Stomach (tissue), 9 donors: ENCODE measurements around the gene TRIM63. TPM values are rescaled to one million over a fixed set of nuclear protein-coding genes. Genes with fewer than 3 reads are reported as not detected.

Experiments
- DNase-seq, 2 donors: peaks; one replicate each; pipeline versions ENCODE4 v3.0.0 to v3.0.0-alpha.2; 2013 to 2019
- H3K27ac ChIP-seq, 5 donors: fragments of 200-600 bp in 4 of 5; sonication (generic) in 4 of 5; one replicate each; pipeline ENCODE4 v1.5.1; 2013 to 2019; ENCODE audit warnings: mild to moderate bottlenecking in 1 of 5, moderate library complexity in 1 of 5
- H3K27me3 ChIP-seq, 3 donors: fragments of 200-600 bp; sonication (generic); one replicate each; pipeline ENCODE4 v1.5.1; 2017 to 2019; ENCODE audit warnings: mixed run types in 1 of 3
- H3K36me3 ChIP-seq, 4 donors: fragments of 200-600 bp; sonication (generic); 1 replicate in 3 of 4; 2 replicates in 1 of 4; pipeline ENCODE4 v1.5.1; 2016 to 2019
- H3K4me1 ChIP-seq, 4 donors: fragments of 200-600 bp; sonication (generic); one replicate each; pipeline ENCODE4 v1.5.1; 2016 to 2019
- H3K4me3 ChIP-seq, 4 donors: fragments of 200-600 bp; sonication (generic) in 3 of 4; one replicate each; pipeline ENCODE4 v1.5.1; 2016 to 2019; ENCODE audit warnings: mild to moderate bottlenecking in 1 of 4
- H3K9me3 ChIP-seq, 4 donors: fragments of 200-600 bp; sonication (generic); one replicate each; pipeline ENCODE4 v1.5.1; 2016 to 2019
- CTCF ChIP-seq, 7 experiments: fragments of 450-650 bp in 4 of 7; fragments of 200-600 bp in 3 of 7; sonication (generic) in 3 of 7; IDR thresholded peaks; one replicate each; pipeline ENCODE4 v1.5.1; 2016 to 2019; ENCODE audit warnings: antibody characterized with exemption in 7 of 7, control low read depth in 2 of 7, mild to moderate bottlenecking in 1 of 7
- EP300 ChIP-seq: sonication (generic); formaldehyde crosslinking; IDR thresholded peaks from one replicate; pipeline ENCODE4 v1.6.1; 2017; ENCODE audit warnings: antibody characterized with exemption
- POLR2A ChIP-seq, 4 donors: fragments of 450-650 bp; IDR thresholded peaks; one replicate each; pipeline ENCODE4 v1.6.1; 2016; ENCODE audit warnings: antibody characterized with exemption in 4 of 4, control low read depth in 2 of 4, mild to moderate bottlenecking in 1 of 4, moderate library complexity in 1 of 4
- POLR2AphosphoS5 ChIP-seq, 3 donors: sonication (generic); formaldehyde crosslinking; IDR thresholded peaks; one replicate each; pipeline ENCODE4 v1.6.1; 2016; ENCODE audit warnings: antibody characterized with exemption in 3 of 3
- WGBS, 5 donors: extraction: QIAGEN DNeasy Blood & Tissue Kit in 3 of 5; methylation state at CpG; one replicate each; pipeline versions ENCODE4 v1.1.5 to v1.1.7; 2013 to 2018; 5-methylcytosine and 5-hydroxymethylcytosine counted together
- intact Hi-C: fragments of 100-400 bp; cut with DNase I; formaldehyde crosslinking; loops from one replicate; pipeline ENCODE4 v1.15.1; 2023; ENCODE audit warnings: low total_unique reads
- polyA plus RNA-seq, 3 donors: library from polyadenylated mRNA; stranded (reverse); fragments of 200-250 nt; gene quantifications; one replicate each; pipeline ENCODE4 v1.2.3, GENCODE V29; 2013
- total RNA-seq, 5 donors: library from RNA; depleted of rRNA; stranded (reverse); fragments of >200 nt; gene quantifications; one replicate each; pipeline versions ENCODE4 v1.1.0 to v1.2.3, GENCODE V29; 2014 to 2016
- donor health status: healthy with polysubstance abuse.
- donor health status: Bipolar disorder and iron deficiency.
- donor health status: healthy.

TRIM63 gene
- total and polyA plus RNA-seq, 8 donors: 0.37 to 6.0 (median 0.42) TPM; not detected in 4

GRCh38 chr1:26028490-26028980 is 38.9 kb downstream of the TRIM63 start:
- no peak for DNase-seq
- TF ChIP-seq POLR2A (IDR thresholded peaks at IDR 0.05): no peak
- no peak for TF ChIP-seq EP300
- no peak for TF ChIP-seq CTCF (IDR thresholded peaks at IDR 0.05)
- TF ChIP-seq POLR2AphosphoS5 (IDR thresholded peaks at IDR 0.05): no peak
- peaks cover 0 to 6% (median 0%) of the 10 kb centered on the region in 3 donors for H3K27me3 ChIP-seq
- intact Hi-C loops: no loop called here
- 67 to 78% (median 73%) methylated on average over 7 to 8 of the region's 8 CpGs for WGBS, 5 donors
- H3K27ac ChIP-seq: no peak overlapping the region
- H3K36me3 ChIP-seq: no peaks in the 10 kb centered on the region
- H3K9me3 ChIP-seq: no peaks in the 10 kb centered on the region
- peaks cover 0 to 4% (median 0%) of the 10 kb centered on the region in 4 donors for H3K4me1 ChIP-seq
- no peak overlapping the region for H3K4me3 ChIP-seq

- intact Hi-C loops: no loop called here
- DNase-seq: no peak
- no peak overlapping the region for H3K4me3 ChIP-seq
- H3K4me1 ChIP-seq: peaks cover 0 to 4% (median 0%) of the 10 kb centered on the region in 4 donors
- H3K9me3 ChIP-seq: no peaks in the 10 kb centered on the region
- TF ChIP-seq CTCF (IDR thresholded peaks at IDR 0.05) (no peak), POLR2AphosphoS5 (IDR thresholded peaks at IDR 0.05) (no peak), POLR2A (IDR thresholded peaks at IDR 0.05) (no peak), EP300 (no peak)
- peaks cover 0 to 6% (median 0%) of the 10 kb centered on the region in 3 donors for H3K27me3 ChIP-seq
- WGBS, 5 donors: 30 to 50% (median 40%) methylated on average over 3 of the region's 3 CpGs
- H3K27ac ChIP-seq: no peak overlapping the region
- H3K36me3 ChIP-seq: no peaks in the 10 kb centered on the region
These were observed 39.5 kb downstream of the TRIM63 start for GRCh38 chr1:26027716-26028489.

GRCh38 chr1:26025517-26025916 is 41.9 kb downstream of the TRIM63 start:
- Histone ChIP-seq H3K27ac (no peak overlapping the region), H3K4me3 (no peak overlapping the region), H3K4me1 (peaks cover 0 to 22% (median 10%) of the 10 kb centered on the region in 4 donors), H3K36me3 (no peaks in the 10 kb centered on the region), H3K9me3 (no peaks in the 10 kb centered on the region), H3K27me3 (peaks cover 0 to 1% (median 0%) of the 10 kb centered on the region in 3 donors)
- no peak for TF ChIP-seq CTCF (IDR thresholded peaks at IDR 0.05)
- no peak for TF ChIP-seq EP300
- no peak for TF ChIP-seq POLR2AphosphoS5 (IDR thresholded peaks at IDR 0.05)
- no peak for TF ChIP-seq POLR2A (IDR thresholded peaks at IDR 0.05)
- WGBS, 5 donors: 52 to 69% (median 66%) methylated on average over 5 of the region's 5 CpGs
- DNase-seq: no peak
- intact Hi-C loops: no loop called here

- Histone ChIP-seq H3K9me3 (no peaks in the 10 kb centered on the region), H3K4me3 (no peak overlapping the region), H3K36me3 (no peaks in the 10 kb centered on the region), H3K4me1 (peaks cover 0 to 22% (median 10%) of the 10 kb centered on the region in 4 donors), H3K27me3 (no peaks in the 10 kb centered on the region), H3K27ac (no peak overlapping the region)
- intact Hi-C loops: no loop called here
- DNase-seq: no peak
- TF ChIP-seq POLR2A (IDR thresholded peaks at IDR 0.05): no peak
- no peak for TF ChIP-seq POLR2AphosphoS5 (IDR thresholded peaks at IDR 0.05)
- no peak for TF ChIP-seq CTCF (IDR thresholded peaks at IDR 0.05)
- TF ChIP-seq EP300: no peak
- WGBS, 5 donors: 28 to 59% (median 57%) methylated on average over 3 to 5 of the region's 5 CpGs
These were observed 42.4 kb downstream of the TRIM63 start for GRCh38 chr1:26025060-26025459.
